Duodenal mucosa (tissue), 2 donors: Measurements from ENCODE around the gene JAM2.

Experiments
- H3K27ac ChIP-seq: one replicate; pipeline ENCODE4 v1.7.0; 2013; ENCODE audit warnings: low read depth, low read length
- H3K27me3 ChIP-seq, 2 donors: one replicate each; pipeline ENCODE4 v1.7.0; 2013; ENCODE audit warnings: low read length in 2 of 2, control low read depth in 1 of 2; ENCODE audit not compliant: insufficient read depth in 2 of 2, control insufficient read depth in 1 of 2
- H3K36me3 ChIP-seq, 2 donors: one replicate each; pipeline ENCODE4 v1.7.0; 2013; ENCODE audit warnings: low read length in 2 of 2, control low read depth in 1 of 2; ENCODE audit not compliant: insufficient read depth in 2 of 2, control insufficient read depth in 1 of 2
- H3K4me1 ChIP-seq, 2 donors: one replicate each; pipeline ENCODE4 v1.7.0; 2013; ENCODE audit warnings: low read length in 2 of 2, control low read depth in 1 of 2; ENCODE audit not compliant: insufficient read depth in 2 of 2, control insufficient read depth in 1 of 2
- H3K4me3 ChIP-seq, 2 donors: one replicate each; pipeline ENCODE4 v1.7.0; 2013; ENCODE audit warnings: low read length in 2 of 2, low read depth in 1 of 2
- H3K9ac ChIP-seq, 2 donors: one replicate each; pipeline ENCODE4 v1.7.0; 2013; ENCODE audit warnings: low read length in 2 of 2, low read depth in 1 of 2
- H3K9me3 ChIP-seq, 2 donors: one replicate each; pipeline ENCODE4 v1.7.0; 2013; ENCODE audit warnings: low read length in 2 of 2, control low read depth in 1 of 2; ENCODE audit not compliant: control insufficient read depth in 1 of 2

The JAM2 gene

GRCh38 chr21:25735646-25736597 is 96.9 kb downstream of the JAM2 start:
- Histone ChIP-seq H3K4me3 (peak overlapping the region; percentile 88 to 96), H3K36me3 (peaks cover 0 to 3% of the 10 kb centered on the region in 2 donors), H3K27ac (peak overlapping the region; percentile 99), H3K27me3 (no peaks in the 10 kb centered on the region), H3K4me1 (peaks cover 21 to 29% of the 10 kb centered on the region in 2 donors), H3K9me3 (no peaks in the 10 kb centered on the region), H3K9ac (peak overlapping the region; percentile 96)

GRCh38 chr21:25737421-25737820 is 98.4 kb downstream of the JAM2 start:
- Histone ChIP-seq H3K36me3 (peaks cover 0 to 3% of the 10 kb centered on the region in 2 donors), H3K9ac (no peak overlapping the region), H3K27me3 (no peaks in the 10 kb centered on the region), H3K4me3 (no peak overlapping the region), H3K4me1 (peaks cover 21 to 29% of the 10 kb centered on the region in 2 donors), H3K27ac (no peak overlapping the region), H3K9me3 (no peaks in the 10 kb centered on the region)

GRCh38 chr21:25742900-25743299 is 103.8 kb downstream of the JAM2 start:
- Histone ChIP-seq H3K9me3 (no peaks in the 10 kb centered on the region), H3K9ac (no peak overlapping the region), H3K27ac (no peak overlapping the region), H3K4me3 (no peak overlapping the region), H3K27me3 (no peaks in the 10 kb centered on the region), H3K4me1 (peaks cover 0 to 5% of the 10 kb centered on the region in 2 donors), H3K36me3 (peaks cover 0 to 14% of the 10 kb centered on the region in 2 donors)

- no peak overlapping the region for H3K4me3 ChIP-seq
- H3K9ac ChIP-seq = no peak overlapping the region
- H3K9me3 ChIP-seq = no peaks in the 10 kb centered on the region
- peaks cover 0 to 4% of the 10 kb centered on the region in 2 donors for H3K4me1 ChIP-seq
- peaks cover 4 to 25% of the 10 kb centered on the region in 2 donors for H3K36me3 ChIP-seq
- H3K27me3 ChIP-seq = no peaks in the 10 kb centered on the region
- H3K27ac ChIP-seq = no peak overlapping the region
These were observed 105.8 kb downstream of the JAM2 start for GRCh38 chr21:25744854-25745253.

- H3K27ac ChIP-seq = no peak overlapping the region
- H3K4me3 ChIP-seq = no peak overlapping the region
- no peaks in the 10 kb centered on the region for H3K27me3 ChIP-seq
- H3K4me1 ChIP-seq = no peaks in the 10 kb centered on the region
- H3K9ac ChIP-seq = no peak overlapping the region
- peaks cover 20 to 49% of the 10 kb centered on the region in 2 donors for H3K36me3 ChIP-seq
- no peaks in the 10 kb centered on the region for H3K9me3 ChIP-seq
These were observed 111.0 kb downstream of the JAM2 start for GRCh38 chr21:25750085-25750484.

GRCh38 chr21:25752416-25752815 is 113.4 kb downstream of the JAM2 start:
- Histone ChIP-seq H3K9me3 (no peaks in the 10 kb centered on the region), H3K4me3 (no peak overlapping the region), H3K36me3 (peaks cover 24 to 45% of the 10 kb centered on the region in 2 donors), H3K9ac (no peak overlapping the region), H3K27me3 (no peaks in the 10 kb centered on the region), H3K4me1 (no peaks in the 10 kb centered on the region), H3K27ac (no peak overlapping the region)

GRCh38 chr21:25756190-25756932 is 117.3 kb downstream of the JAM2 start:
- Histone ChIP-seq H3K36me3 (peaks cover 39 to 58% of the 10 kb centered on the region in 2 donors), H3K4me1 (no peaks in the 10 kb centered on the region), H3K27me3 (no peaks in the 10 kb centered on the region), H3K9ac (no peak overlapping the region), H3K4me3 (peak overlapping the region in 1 of 2 donors; percentile 11), H3K9me3 (no peaks in the 10 kb centered on the region), H3K27ac (no peak overlapping the region)

- no peak overlapping the region for H3K9ac ChIP-seq
- peaks cover 36 to 57% of the 10 kb centered on the region in 2 donors for H3K36me3 ChIP-seq
- H3K4me3 ChIP-seq = no peak overlapping the region
- H3K27ac ChIP-seq = no peak overlapping the region
- H3K4me1 ChIP-seq = no peaks in the 10 kb centered on the region
- no peaks in the 10 kb centered on the region for H3K9me3 ChIP-seq
- H3K27me3 ChIP-seq = no peaks in the 10 kb centered on the region
These were observed 118.5 kb downstream of the JAM2 start for GRCh38 chr21:25757531-25757930.

- Histone ChIP-seq H3K27ac (no peak overlapping the region), H3K36me3 (peaks cover 37 to 60% of the 10 kb centered on the region in 2 donors), H3K4me1 (peaks cover 0 to 4% of the 10 kb centered on the region in 2 donors), H3K27me3 (no peaks in the 10 kb centered on the region), H3K9ac (no peak overlapping the region), H3K4me3 (no peak overlapping the region), H3K9me3 (no peaks in the 10 kb centered on the region)
These were observed 120.5 kb downstream of the JAM2 start for GRCh38 chr21:25759573-25759972.

GRCh38 chr21:25760061-25760460 is 121.0 kb downstream of the JAM2 start:
- peaks cover 37 to 64% of the 10 kb centered on the region in 2 donors for H3K36me3 ChIP-seq

More at GRCh38 chr21:25760061-25760460, 121.0 kb downstream of the JAM2 start:
- H3K9me3 ChIP-seq = no peaks in the 10 kb centered on the region
- H3K27ac ChIP-seq = no peak overlapping the region
- H3K27me3 ChIP-seq = no peaks in the 10 kb centered on the region
- peaks cover 0 to 4% of the 10 kb centered on the region in 2 donors for H3K4me1 ChIP-seq
- H3K4me3 ChIP-seq = no peak overlapping the region
- no peak overlapping the region for H3K9ac ChIP-seq
